Esophagus squamous epithelium (tissue), 4 donors: ENCODE measurements around the gene GXYLT1.

Source experiments
- CTCF ChIP-seq, 6 experiments: fragments of 450-650 bp in 4 of 6; fragments of 200-600 bp in 2 of 6; sonication (generic) in 2 of 6; IDR thresholded peaks; one replicate each; pipeline ENCODE4 v1.5.1; 2016 to 2019; ENCODE audit warnings: antibody characterized with exemption in 6 of 6, mild to moderate bottlenecking in 4 of 6, moderate library complexity in 4 of 6
- POLR2A ChIP-seq, 4 donors: fragments of 450-650 bp; IDR thresholded peaks; one replicate each; pipeline ENCODE4 v1.6.1; 2017; ENCODE audit warnings: antibody characterized with exemption in 4 of 4, mild to moderate bottlenecking in 4 of 4, moderate library complexity in 3 of 4

- no peak for TF ChIP-seq POLR2A (IDR thresholded peaks at IDR 0.05)
- no peak for TF ChIP-seq CTCF (IDR thresholded peaks at IDR 0.05)
Observed at GRCh38 chr12:42099433-42099832, 45.2 kb downstream of the GXYLT1 start.
